SU-DHL-6 (cell line): ENCODE results near the gene ZNF580.

ENCODE experiments used
- H2AFZ ChIP-seq: fragments of 200-600 bp; sonication (generic); 2 replicates; pipeline ENCODE4 v1.6.1; 2014; ENCODE audit warnings: low read depth, mild to moderate bottlenecking, moderate library complexity, mixed read lengths, antibody characterized with exemption, low read length; ENCODE audit not compliant: severe bottlenecking
- H3F3A ChIP-seq: fragments of 200-600 bp; shearing (Covaris generic); 2 replicates; pipeline ENCODE4 v1.6.0; 2016; ENCODE audit warnings: antibody characterized with exemption, mild to moderate bottlenecking; ENCODE audit not compliant: insufficient read depth
- H3K27ac ChIP-seq: fragments of 200-600 bp; sonication (generic); 2 replicates; pipeline ENCODE4 v1.5.1; 2016; ENCODE audit warnings: low read depth, mild to moderate bottlenecking, low read length, moderate library complexity, mixed read lengths
- H3K27me3 ChIP-seq: fragments of 200-600 bp; sonication (generic), shearing (Covaris generic); 2 replicates; pipeline ENCODE4 v1.6.0; 2014; ENCODE audit warnings: mild to moderate bottlenecking, low read length
- H3K36me3 ChIP-seq: fragments of 200-600 bp; sonication (generic); 2 replicates; pipeline ENCODE4 v1.6.1; 2014; ENCODE audit warnings: mild to moderate bottlenecking, low read length, mixed read lengths
- H3K4me2 ChIP-seq: fragments of 300-600, 200-600 bp; shearing (Covaris generic), sonication (generic); 2 replicates; pipeline ENCODE4 v1.6.0; 2014; ENCODE audit warnings: low read length, low read depth, mild to moderate bottlenecking; ENCODE audit not compliant: poor library complexity, severe bottlenecking
- H3K4me3 ChIP-seq: fragments of 200-600 bp; sonication (generic); 2 replicates; pipeline ENCODE4 v1.5.1; 2014; ENCODE audit warnings: antibody characterized with exemption, low read length, mild to moderate bottlenecking, mixed read lengths; ENCODE audit not compliant: insufficient read depth, poor library complexity, severe bottlenecking
- H3K79me2 ChIP-seq: fragments of 200-600 bp; sonication (generic); 2 replicates; pipeline ENCODE4 v1.6.1; 2014; ENCODE audit warnings: mild to moderate bottlenecking, low read length, moderate library complexity; ENCODE audit not compliant: insufficient read depth
- H3K9ac ChIP-seq: fragments of 200-600 bp; sonication (generic); 2 replicates; pipeline ENCODE4 v1.7.0; 2014; ENCODE audit warnings: mild to moderate bottlenecking, low read length
- H3K9me2 ChIP-seq: fragments of 200-600 bp; sonication (generic); replicated peaks from 2 replicates; pipeline ENCODE4 v1.6.1; 2014; ENCODE audit warnings: low read length; ENCODE audit not compliant: insufficient read depth
- H3K9me3 ChIP-seq: fragments of 200-600 bp; sonication (generic); 2 replicates; pipeline ENCODE4 v1.6.1; 2014; ENCODE audit warnings: low read length, mixed read lengths; ENCODE audit not compliant: insufficient read depth
- H4K20me1 ChIP-seq: fragments of 200-600 bp; sonication (generic); 2 replicates; pipeline ENCODE4 v1.6.1; 2014; ENCODE audit warnings: low read depth, mild to moderate bottlenecking, antibody characterized with exemption, low read length, moderate library complexity, mixed read lengths
- CTCF ChIP-seq: fragments of 200-600 bp; sonication (generic); IDR thresholded peaks from one replicate; pipeline ENCODE4 v1.5.1; 2017; ENCODE audit warnings: antibody characterized with exemption, mild to moderate bottlenecking, low read length, moderate library complexity; ENCODE audit not compliant: insufficient read depth, poor library complexity, severe bottlenecking
- EZH2phosphoT487 ChIP-seq: fragments of 200-600 bp; sonication (generic), shearing (Covaris generic); conservative IDR thresholded peaks from 2 replicates; pipeline ENCODE4 v1.6.1; 2018; ENCODE audit warnings: mild to moderate bottlenecking, antibody characterized with exemption, low read length, moderate library complexity, mixed read lengths

Gene ZNF580

DNA sequence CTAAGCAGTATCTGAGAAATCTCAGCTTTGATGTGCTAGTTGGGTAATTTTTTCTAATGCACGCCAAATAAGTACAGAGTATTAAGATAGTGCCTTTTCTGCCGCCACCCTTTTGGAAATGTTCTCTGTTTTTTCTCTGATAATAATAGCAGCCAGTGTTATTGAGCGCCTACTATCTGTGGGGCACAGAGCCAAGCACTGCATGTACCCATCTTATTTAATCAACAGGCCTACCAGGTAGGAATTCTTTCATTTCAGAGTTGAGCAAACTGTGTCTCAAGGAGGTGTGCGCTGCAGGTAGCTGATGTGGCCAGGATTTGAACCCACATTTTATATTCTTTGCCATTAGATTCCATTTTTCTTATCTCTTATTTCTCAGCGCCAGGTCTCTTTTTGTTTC lies 35.6 kb downstream of the ZNF580 start:
- Histone ChIP-seq H3K9me2 (no peaks in the 10 kb centered on the region), H3F3A (peaks cover 55% of the 10 kb centered on the region), H2AFZ (no peak overlapping the region), H4K20me1 (peaks cover 3% of the 10 kb centered on the region), H3K4me2 (peak overlapping the region; percentile 90), H3K4me3 (peak overlapping the region; percentile 68), H3K9ac (peak overlapping the region; percentile 82), H3K27ac (peak overlapping the region; percentile 90), H3K9me3 (no peaks in the 10 kb centered on the region), H3K27me3 (no peaks in the 10 kb centered on the region), H3K36me3 (peaks cover 12% of the 10 kb centered on the region; the same call in 1 of the 2 replicates), H3K79me2 (peaks cover 82% of the 10 kb centered on the region)
- TF ChIP-seq CTCF (no peak), EZH2phosphoT487 (no peak)

GRCh38 chr19:55676889-55677505 lies 36.2 kb downstream of the ZNF580 start:
- peaks cover 12% of the 10 kb centered on the region; the same call in 1 of the 2 replicates for H3K36me3 ChIP-seq

DNA sequence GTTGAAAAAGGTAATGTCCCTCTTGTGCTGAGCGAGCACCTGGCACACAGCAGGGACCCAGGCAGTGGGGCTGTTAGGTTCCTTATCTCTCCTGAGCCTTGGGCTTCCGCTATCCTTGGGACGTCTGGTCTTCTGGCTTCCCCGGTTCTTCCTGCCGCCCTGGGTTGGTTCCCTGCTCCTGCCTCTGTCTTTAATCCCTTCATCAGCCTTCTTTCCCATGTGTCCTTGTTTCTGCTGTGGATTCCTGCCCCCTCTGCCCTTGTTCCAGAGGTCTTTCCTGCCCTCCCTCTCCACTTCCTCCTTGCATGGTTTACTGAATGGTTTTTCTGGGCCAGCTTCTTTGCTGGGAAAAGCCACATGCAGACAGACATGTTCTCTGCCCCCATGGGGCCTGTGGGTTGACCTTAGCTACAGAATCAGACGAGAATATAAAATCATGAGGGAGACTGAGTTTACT lies 36.8 kb downstream of the ZNF580 start:
- peak overlapping the region; percentile 82 for H3K9ac ChIP-seq
- no peaks in the 10 kb centered on the region; the same call in 1 of the 2 replicates for H4K20me1 ChIP-seq
- H3K27me3 ChIP-seq = no peaks in the 10 kb centered on the region
- no peak for TF ChIP-seq EZH2phosphoT487
- TF ChIP-seq CTCF = no peak
- H3K9me3 ChIP-seq = no peaks in the 10 kb centered on the region
- H2AFZ ChIP-seq = no peak overlapping the region
- peaks cover 82% of the 10 kb centered on the region for H3K79me2 ChIP-seq
- peak overlapping the region; percentile 90 for H3K4me2 ChIP-seq
- peak overlapping the region; percentile 68 for H3K4me3 ChIP-seq
- peaks cover 51% of the 10 kb centered on the region for H3F3A ChIP-seq
- H3K36me3 ChIP-seq = peaks cover 7% of the 10 kb centered on the region; the same call in 1 of the 2 replicates
- H3K9me2 ChIP-seq = no peaks in the 10 kb centered on the region
- peak overlapping the region; percentile 90 for H3K27ac ChIP-seq

More at GRCh38 chr19:55676889-55677505, 36.2 kb downstream of the ZNF580 start:
- Histone ChIP-seq H3K4me3 (peak overlapping the region; percentile 68), H3F3A (peaks cover 57% of the 10 kb centered on the region), H2AFZ (no peak overlapping the region), H3K9me2 (no peaks in the 10 kb centered on the region), H4K20me1 (peaks cover 3% of the 10 kb centered on the region), H3K9ac (peak overlapping the region; percentile 82), H3K27ac (peak overlapping the region; percentile 90), H3K9me3 (no peaks in the 10 kb centered on the region), H3K4me2 (peak overlapping the region; percentile 90), H3K27me3 (no peaks in the 10 kb centered on the region), H3K79me2 (peaks cover 84% of the 10 kb centered on the region)
- TF ChIP-seq CTCF (no peak), EZH2phosphoT487 (no peak)
